HS-27A (cell line): ENCODE data around the gene ISL2.

Source experiments
- DNase-seq: peaks from one replicate; pipeline ENCODE4 v3.0.0-alpha.2; 2012; ENCODE audit warnings: low read depth, missing footprints

ISL2 gene

GRCh38 chr15:76342058-76342381 lies 5.4 kb downstream of the ISL2 start:
- no peak for DNase-seq

- no peak for DNase-seq
Measured at GRCh38 chr15:76342382-76343201, 6.0 kb downstream of the ISL2 start.

GRCh38 chr15:76343313-76343996 lies 6.9 kb downstream of the ISL2 start:
- no peak for DNase-seq

GRCh38 chr15:76344893-76345582 lies 8.5 kb downstream of the ISL2 start:
- DNase-seq, result no peak

GRCh38 chr15:76345583-76345879 lies 9.0 kb downstream of the ISL2 start:
- DNase-seq, result no peak

- no peak for DNase-seq
Measured at GRCh38 chr15:76345880-76346668, 9.5 kb downstream of the ISL2 start.

GRCh38 chr15:76346669-76347481 lies 10.3 kb downstream of the ISL2 start:
- DNase-seq, result no peak

DNA sequence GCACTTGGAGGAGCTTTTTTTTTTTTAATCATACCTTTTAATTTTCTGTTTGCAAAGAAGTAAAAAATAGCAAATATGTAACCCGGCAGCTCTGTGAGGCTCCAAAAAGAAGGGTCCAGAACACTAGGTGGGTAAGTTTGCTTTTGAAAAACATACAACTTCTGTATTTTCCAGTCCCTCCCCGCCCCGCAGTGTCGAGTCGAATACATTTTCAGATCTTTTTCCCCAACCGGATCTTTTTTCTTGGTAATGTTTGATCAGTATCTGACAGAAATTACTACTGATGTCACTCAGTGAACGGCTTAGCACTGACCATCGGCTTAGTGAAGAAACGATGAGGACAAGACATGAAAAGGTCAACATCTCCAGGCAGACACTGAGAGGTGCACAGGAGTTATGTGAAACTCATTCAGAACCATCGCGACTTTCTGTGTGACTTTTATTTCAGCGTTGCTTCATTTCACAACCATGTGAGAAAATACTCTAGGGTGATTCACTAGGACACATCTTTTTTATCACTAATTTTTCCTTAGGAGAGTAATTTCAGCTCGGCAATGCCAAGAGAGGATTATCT lies 11.0 kb downstream of the ISL2 start:
- DNase-seq, result no peak

DNA sequence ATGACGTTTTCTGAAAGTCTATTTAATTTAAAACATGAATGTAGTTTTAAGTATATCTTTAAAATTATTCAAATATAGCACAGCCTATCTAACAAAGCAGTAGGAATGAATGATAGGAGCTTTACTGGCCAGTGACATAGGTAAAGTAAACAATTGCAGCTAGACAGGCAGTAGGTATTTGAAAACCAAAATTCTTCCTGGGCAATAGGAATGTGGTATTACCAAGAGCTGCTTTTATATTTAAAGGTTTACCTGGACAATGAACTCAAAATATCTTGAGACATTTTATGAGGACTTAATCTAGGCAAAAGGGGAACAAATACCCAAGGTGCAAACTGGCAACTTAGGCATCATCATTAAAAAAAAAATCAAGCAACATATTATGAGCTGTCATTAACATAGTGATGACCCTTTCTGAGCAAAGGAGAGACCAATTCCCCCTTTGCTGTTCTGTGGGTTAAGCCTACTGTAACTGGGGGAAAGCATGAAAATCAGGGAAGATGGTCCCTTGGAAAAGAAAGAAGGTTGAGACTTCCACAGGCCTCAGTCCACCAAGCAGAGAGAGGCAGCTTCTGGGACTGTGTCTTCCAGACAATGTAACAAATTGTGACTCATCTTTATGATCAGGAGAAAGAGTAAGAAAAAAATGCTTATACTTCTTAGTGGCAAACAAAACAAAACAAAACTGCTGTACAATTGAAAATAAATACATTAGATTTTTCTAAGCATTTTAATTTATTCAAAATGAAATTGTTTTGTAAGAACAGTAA lies 12.9 kb downstream of the ISL2 start:
- no peak for DNase-seq

GRCh38 chr15:76353023-76353577 lies 16.5 kb downstream of the ISL2 start:
- DNase-seq, result no peak

DNA sequence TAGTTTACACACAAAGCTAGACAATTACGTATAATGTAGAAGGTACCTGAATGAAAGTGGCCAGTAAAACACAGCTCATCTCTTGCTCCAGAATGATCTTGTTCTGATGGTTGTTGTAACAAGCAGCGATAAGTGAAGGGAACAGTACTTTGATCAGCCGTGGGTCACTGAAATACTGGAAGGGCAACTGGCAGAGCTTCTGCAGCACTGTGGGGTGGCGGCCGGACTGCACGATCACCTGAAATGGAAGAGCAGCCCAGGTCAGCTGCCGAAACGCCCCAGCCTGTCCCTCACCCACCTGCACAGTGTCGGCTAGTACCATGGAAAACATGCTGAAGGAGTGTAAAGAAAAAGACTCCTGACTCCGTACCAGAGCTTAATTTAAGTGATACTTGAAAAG lies 17.3 kb downstream of the ISL2 start:
- no peak for DNase-seq

DNA sequence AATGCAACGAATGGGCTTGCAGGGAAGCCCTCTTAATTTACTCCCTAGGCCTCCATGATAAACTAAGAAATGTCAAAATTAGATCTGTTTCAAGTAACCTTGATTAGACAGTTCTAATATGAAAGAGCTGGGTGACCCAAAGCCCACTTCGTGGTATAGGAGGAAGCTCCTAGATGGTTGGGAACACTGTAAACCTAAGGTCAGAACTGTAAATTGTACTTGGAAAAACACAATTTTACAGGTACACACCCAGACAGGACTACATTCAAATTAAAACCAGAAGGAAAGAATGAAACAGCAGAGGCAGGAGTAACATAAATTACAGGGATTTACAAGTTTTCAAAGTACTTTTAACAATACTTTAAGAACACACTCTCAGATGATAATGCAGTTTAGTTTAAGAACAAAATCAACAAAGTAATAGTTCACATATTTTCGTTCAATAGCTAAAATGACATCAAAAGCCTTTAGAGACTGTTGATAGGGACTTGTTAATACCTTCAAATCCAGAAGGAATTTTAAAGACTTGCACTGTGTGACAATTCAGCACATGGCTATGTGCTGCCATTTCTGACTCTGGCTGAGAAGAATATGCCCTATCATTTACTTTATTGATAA lies 18.4 kb downstream of the ISL2 start:
- DNase-seq, result no peak

DNA sequence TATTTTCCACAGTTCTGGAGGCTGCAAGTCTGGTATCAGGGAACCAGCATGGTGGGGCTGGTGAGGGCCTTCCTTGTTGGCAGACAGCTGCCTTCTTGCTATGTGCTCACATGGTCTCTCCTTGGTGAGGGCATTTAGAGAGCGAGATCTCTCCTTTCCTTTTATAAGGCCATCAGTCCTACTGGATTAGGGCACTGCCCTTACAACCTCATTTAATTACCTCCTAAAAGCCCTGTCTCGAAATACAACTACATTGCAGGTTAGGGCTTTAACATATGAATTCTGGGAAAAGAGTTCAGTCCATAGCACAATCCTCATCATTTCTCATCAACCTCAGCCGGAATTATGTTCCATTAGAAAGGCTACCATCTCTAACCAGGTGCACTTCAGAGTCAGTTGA lies 21.9 kb downstream of the ISL2 start:
- no peak for DNase-seq

GRCh38 chr15:76359152-76359551 lies 22.6 kb downstream of the ISL2 start:
- no peak for DNase-seq

GRCh38 chr15:76360416-76360815 lies 23.8 kb downstream of the ISL2 start:
- DNase-seq, result no peak

GRCh38 chr15:76363251-76363650 lies 26.7 kb downstream of the ISL2 start:
- no peak for DNase-seq

GRCh38 chr15:76366714-76367113 lies 30.1 kb downstream of the ISL2 start:
- DNase-seq, result no peak

GRCh38 chr15:76368122-76368621 lies 31.6 kb downstream of the ISL2 start:
- no peak for DNase-seq

DNA sequence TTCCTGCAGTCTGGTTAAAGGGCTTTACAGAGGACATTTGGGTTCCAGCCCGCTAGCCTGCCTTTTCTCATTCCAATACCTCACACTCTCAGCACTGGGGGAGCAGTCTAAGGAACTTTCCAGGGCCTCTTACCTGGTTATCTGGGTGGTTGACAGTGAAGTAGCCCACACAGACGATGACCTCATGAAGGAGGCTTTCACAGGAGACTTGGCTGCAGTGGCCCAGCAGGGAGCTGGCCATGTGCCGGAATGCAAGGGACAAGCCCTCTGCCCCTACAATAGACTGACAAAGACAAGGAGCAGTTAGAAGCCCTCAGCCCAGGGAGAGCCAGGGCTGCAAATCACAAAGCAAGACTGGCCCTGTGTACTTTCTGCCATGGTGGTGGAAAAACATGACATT lies 39.5 kb downstream of the ISL2 start:
- DNase-seq, result no peak

DNA sequence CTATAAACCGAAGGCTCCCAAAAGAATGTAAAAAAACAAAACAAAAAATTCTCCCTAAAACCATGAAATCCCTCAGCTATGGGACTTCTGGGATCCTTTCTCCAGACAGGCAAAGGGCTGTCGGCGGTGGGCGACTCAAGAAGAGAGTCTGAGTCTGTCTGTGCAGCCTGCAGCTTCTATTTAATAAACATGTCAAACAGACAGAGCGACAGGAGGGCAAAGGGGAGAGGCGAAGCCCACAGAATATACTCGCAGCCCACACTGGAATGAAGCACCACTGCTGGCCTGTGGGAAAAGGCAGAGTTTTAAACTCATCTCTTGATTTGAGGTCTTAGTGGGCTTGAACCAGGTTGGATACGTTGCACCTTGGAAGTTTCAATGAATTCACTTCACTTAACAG lies 40.2 kb downstream of the ISL2 start:
- DNase-seq, result no peak
